CD8-positive, alpha-beta memory T cell (primary cell): Measurements from ENCODE around the gene DCLK3. TPM values are rescaled to one million over a fixed set of nuclear protein-coding genes. Genes with fewer than 3 reads are reported as not detected.

Experiments
- CTCF ChIA-PET: fragments of 350-600 bp; sonication (Branson Sonifier 250); formaldehyde crosslinking; loops from one replicate; lab custom pipeline; 2021; ENCODE audit warnings: antibody characterized with exemption; lab: Charles Lee
- POLR2A ChIA-PET: fragments of 350-600 bp; sonication (Branson Sonifier 250); formaldehyde crosslinking; loops from one replicate; lab custom pipeline; 2021; ENCODE audit warnings: antibody characterized with exemption; lab: Charles Lee
- DNase-seq, 5 donors: peaks; one replicate each; pipeline versions ENCODE4 v3.0.0 to v3.0.0-alpha.2; 2020 to 2022; ENCODE audit warnings: mixed read lengths in 1 of 5
- H3K27ac ChIP-seq: one replicate; pipeline ENCODE4 v1.7.0; 2013; ENCODE audit warnings: low read depth, mild to moderate bottlenecking, low read length, moderate library complexity
- H3K27me3 ChIP-seq: 2 replicates; pipeline ENCODE4 v1.7.0; 2013; ENCODE audit warnings: low read length, mild to moderate bottlenecking; ENCODE audit not compliant: insufficient read depth, poor library complexity, severe bottlenecking
- H3K36me3 ChIP-seq: 2 replicates; pipeline ENCODE4 v1.7.0; 2013; ENCODE audit warnings: mild to moderate bottlenecking, low read length, moderate library complexity; ENCODE audit not compliant: insufficient read depth
- H3K4me1 ChIP-seq: 2 replicates; pipeline ENCODE4 v1.7.0; 2013; ENCODE audit warnings: mild to moderate bottlenecking, low read length, moderate library complexity; ENCODE audit not compliant: insufficient read depth
- H3K4me3 ChIP-seq: 2 replicates; pipeline ENCODE4 v1.7.0; 2013; ENCODE audit warnings: mild to moderate bottlenecking, low read length
- H3K9me3 ChIP-seq: 2 replicates; pipeline ENCODE4 v1.7.0; 2013; ENCODE audit warnings: mild to moderate bottlenecking, low read length
- H3K27ac Mint-ChIP-seq, 8 donors: one replicate each; pipeline ENCODE4 v1.8.0; 2020 to 2021; ENCODE audit warnings: mixed read lengths in 8 of 8, mild to moderate bottlenecking in 6 of 8, inconsistent platforms in 3 of 8, moderate library complexity in 3 of 8
- H3K27me3 Mint-ChIP-seq, 2 donors: one replicate each; pipeline ENCODE4 v1.8.0; 2020 to 2021; ENCODE audit warnings: mixed read lengths in 2 of 2, mild to moderate bottlenecking in 1 of 2, moderate library complexity in 1 of 2
- H3K36me3 Mint-ChIP-seq, 3 donors: one replicate each; pipeline ENCODE4 v1.8.0; 2020 to 2021; ENCODE audit warnings: mixed read lengths in 3 of 3, inconsistent platforms in 1 of 3, mild to moderate bottlenecking in 1 of 3
- H3K4me1 Mint-ChIP-seq, 3 donors: one replicate each; pipeline ENCODE4 v1.8.0; 2020 to 2021; ENCODE audit warnings: mixed read lengths in 3 of 3, inconsistent platforms in 1 of 3, mild to moderate bottlenecking in 1 of 3
- H3K4me3 Mint-ChIP-seq, 7 donors: one replicate each; pipeline ENCODE4 v1.8.0; 2020 to 2021; ENCODE audit warnings: mixed read lengths in 7 of 7, mild to moderate bottlenecking in 6 of 7, moderate library complexity in 4 of 7, inconsistent platforms in 2 of 7
- H3K9me3 Mint-ChIP-seq, 5 donors: one replicate each; pipeline ENCODE4 v1.8.0; 2020 to 2022; ENCODE audit warnings: mixed read lengths in 5 of 5, mild to moderate bottlenecking in 3 of 5, moderate library complexity in 2 of 5, inconsistent platforms in 1 of 5
- polyA plus RNA-seq: library from polyadenylated mRNA; unstranded; fragments of 300-500 nt; fragmentation: Illumina TruSeq; gene quantifications from one replicate; pipeline ENCODE4 v1.2.3, GENCODE V29; 2021
- total RNA-seq, 2 experiments: library from RNA; stranded (reverse); gene quantifications; one replicate each; pipeline ENCODE4 v1.2.3, GENCODE V29; 2021

The DCLK3 gene, protein sequence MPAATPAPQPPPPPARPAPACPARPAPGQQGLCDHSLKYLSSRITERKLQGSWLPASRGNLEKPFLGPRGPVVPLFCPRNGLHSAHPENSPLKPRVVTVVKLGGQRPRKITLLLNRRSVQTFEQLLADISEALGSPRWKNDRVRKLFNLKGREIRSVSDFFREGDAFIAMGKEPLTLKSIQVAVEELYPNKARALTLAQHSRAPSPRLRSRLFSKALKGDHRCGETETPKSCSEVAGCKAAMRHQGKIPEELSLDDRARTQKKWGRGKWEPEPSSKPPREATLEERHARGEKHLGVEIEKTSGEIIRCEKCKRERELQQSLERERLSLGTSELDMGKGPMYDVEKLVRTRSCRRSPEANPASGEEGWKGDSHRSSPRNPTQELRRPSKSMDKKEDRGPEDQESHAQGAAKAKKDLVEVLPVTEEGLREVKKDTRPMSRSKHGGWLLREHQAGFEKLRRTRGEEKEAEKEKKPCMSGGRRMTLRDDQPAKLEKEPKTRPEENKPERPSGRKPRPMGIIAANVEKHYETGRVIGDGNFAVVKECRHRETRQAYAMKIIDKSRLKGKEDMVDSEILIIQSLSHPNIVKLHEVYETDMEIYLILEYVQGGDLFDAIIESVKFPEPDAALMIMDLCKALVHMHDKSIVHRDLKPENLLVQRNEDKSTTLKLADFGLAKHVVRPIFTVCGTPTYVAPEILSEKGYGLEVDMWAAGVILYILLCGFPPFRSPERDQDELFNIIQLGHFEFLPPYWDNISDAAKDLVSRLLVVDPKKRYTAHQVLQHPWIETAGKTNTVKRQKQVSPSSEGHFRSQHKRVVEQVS
- total RNA-seq (not detected), polyA plus RNA-seq (not detected)

- POLR2A ChIA-PET, result no interaction called here
- H3K27ac Mint-ChIP-seq, result no peak within 1 kb of the TSS
- H3K36me3 ChIP-seq, result no peaks in the 10 kb centered on the region
- no peaks in the 10 kb centered on the region for H3K36me3 Mint-ChIP-seq
- H3K27me3 Mint-ChIP-seq, result peaks cover 47 to 88% of the 10 kb centered on the region in 2 donors
- peaks cover 5 to 10% (median 7%) of the 10 kb centered on the region in 3 donors for H3K4me1 Mint-ChIP-seq
- no peaks in the 10 kb centered on the region for H3K4me1 ChIP-seq
- peak within 1 kb of the TSS in 6 of 7 donors; percentile 19 to 74 (median 40) for H3K4me3 Mint-ChIP-seq
- no peak within 1 kb of the TSS for H3K4me3 ChIP-seq
- no peak for DNase-seq
- no peaks in the 10 kb centered on the region for H3K9me3 Mint-ChIP-seq
- no peaks in the 10 kb centered on the region for H3K9me3 ChIP-seq
- H3K27me3 ChIP-seq, result peaks cover 13% of the 10 kb centered on the region
- H3K27ac ChIP-seq, result no peak within 1 kb of the TSS
- CTCF ChIA-PET, result no interaction called here
These were observed at the start of gene DCLK3 for GRCh38 chr3:36763850-36764703. Gene DCLK3, minus strand, starts transcription at chr3:36764553. Its CDS starts 290 bp downstream, at chr3:36764263.

- Mint-ChIP-seq H3K27ac (no peak overlapping the region), H3K4me3 (no peak overlapping the region), H3K9me3 (no peaks in the 10 kb centered on the region), H3K4me1 (no peaks in the 10 kb centered on the region), H3K27me3 (peaks cover 2 to 7% of the 10 kb centered on the region in 2 donors), H3K36me3 (no peaks in the 10 kb centered on the region)
- no peak overlapping the region for H3K27ac ChIP-seq
- no peaks in the 10 kb centered on the region for H3K9me3 ChIP-seq
- DNase-seq, result no peak
- no peaks in the 10 kb centered on the region for H3K4me1 ChIP-seq
- CTCF ChIA-PET, result no interaction called here
- H3K4me3 ChIP-seq, result no peak overlapping the region
- POLR2A ChIA-PET, result no interaction called here
- H3K36me3 ChIP-seq, result no peaks in the 10 kb centered on the region
- no peaks in the 10 kb centered on the region for H3K27me3 ChIP-seq
These were observed 49.0 kb upstream of the DCLK3 start for GRCh38 chr3:36813305-36813704.

DNA sequence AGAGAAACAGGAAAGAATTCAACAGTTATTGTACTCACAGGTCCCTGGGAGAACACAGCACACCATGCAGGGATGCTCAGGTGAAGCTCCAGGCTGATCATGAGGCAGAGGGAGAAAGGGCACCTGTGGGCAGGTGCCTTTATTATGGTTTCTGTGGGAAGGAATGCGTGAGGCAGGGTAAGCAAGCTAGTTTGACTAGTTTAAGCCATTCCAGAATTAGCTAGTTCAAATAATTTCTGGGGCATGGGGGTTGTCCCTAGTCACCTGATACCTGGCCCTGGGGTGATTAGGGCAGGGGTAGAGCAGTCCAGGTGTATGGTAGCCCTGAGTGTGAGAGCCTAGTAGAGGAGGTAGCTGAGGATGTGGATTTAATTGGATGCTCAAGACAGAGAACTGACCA is 47.9 kb upstream of the DCLK3 start:
- DNase-seq, result no peak
- ChIA-PET POLR2A (interaction anchor here (0.6 kb wide), 1 partner anchor 383 kb away, joined by 4 read pairs; no protein-coding TSS in a partner anchor), CTCF (no interaction called here)
- peaks cover 7 to 17% of the 10 kb centered on the region in 2 donors for H3K27me3 Mint-ChIP-seq
- H3K36me3 Mint-ChIP-seq, result peaks cover 0 to under 1% (median 0%) of the 10 kb centered on the region in 3 donors
- H3K4me3 Mint-ChIP-seq, result no peak overlapping the region
- H3K4me1 ChIP-seq, result no peaks in the 10 kb centered on the region
- no peaks in the 10 kb centered on the region for H3K36me3 ChIP-seq
- no peaks in the 10 kb centered on the region for H3K9me3 Mint-ChIP-seq
- no peaks in the 10 kb centered on the region for H3K27me3 ChIP-seq
- H3K9me3 ChIP-seq, result no peaks in the 10 kb centered on the region
- no peak overlapping the region for H3K27ac Mint-ChIP-seq
- no peaks in the 10 kb centered on the region for H3K4me1 Mint-ChIP-seq
- H3K27ac ChIP-seq, result no peak overlapping the region
- H3K4me3 ChIP-seq, result no peak overlapping the region

DNA sequence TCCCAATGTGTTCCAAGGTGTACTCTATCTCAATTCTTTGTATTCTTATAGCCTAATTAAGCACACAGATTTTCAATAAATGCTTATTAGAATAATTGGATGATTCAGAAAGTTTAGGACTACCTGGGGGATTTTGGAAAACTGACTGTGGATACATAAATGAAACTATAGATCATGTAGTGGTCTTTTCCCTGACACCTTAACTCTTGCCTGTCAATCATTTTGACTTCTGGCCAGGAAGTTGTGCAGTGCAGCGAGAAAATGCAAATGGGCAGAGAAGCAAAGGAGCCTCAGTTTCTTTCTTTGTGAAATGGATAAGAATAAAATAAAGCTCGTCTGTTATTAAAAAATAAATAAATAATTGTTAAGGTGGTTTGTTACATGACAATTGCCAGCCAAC is 47.4 kb upstream of the DCLK3 start:
- no peak overlapping the region for H3K4me3 Mint-ChIP-seq
- Histone ChIP-seq H3K27me3 (no peaks in the 10 kb centered on the region), H3K4me1 (no peaks in the 10 kb centered on the region), H3K27ac (no peak overlapping the region), H3K4me3 (no peak overlapping the region), H3K36me3 (no peaks in the 10 kb centered on the region), H3K9me3 (no peaks in the 10 kb centered on the region)
- H3K27me3 Mint-ChIP-seq, result peaks cover 7 to 22% of the 10 kb centered on the region in 2 donors
- H3K9me3 Mint-ChIP-seq, result peaks cover 0 to 3% (median 2%) of the 10 kb centered on the region in 5 donors
- ChIA-PET POLR2A (no interaction called here), CTCF (interaction anchor here (1.4 kb wide), 1 partner anchor 147 kb away, joined by 3 read pairs; no protein-coding TSS in a partner anchor)
- DNase-seq, result no peak
- H3K36me3 Mint-ChIP-seq, result peaks cover 0 to 4% (median 0%) of the 10 kb centered on the region in 3 donors
- no peak overlapping the region for H3K27ac Mint-ChIP-seq
- H3K4me1 Mint-ChIP-seq, result no peaks in the 10 kb centered on the region

DNA sequence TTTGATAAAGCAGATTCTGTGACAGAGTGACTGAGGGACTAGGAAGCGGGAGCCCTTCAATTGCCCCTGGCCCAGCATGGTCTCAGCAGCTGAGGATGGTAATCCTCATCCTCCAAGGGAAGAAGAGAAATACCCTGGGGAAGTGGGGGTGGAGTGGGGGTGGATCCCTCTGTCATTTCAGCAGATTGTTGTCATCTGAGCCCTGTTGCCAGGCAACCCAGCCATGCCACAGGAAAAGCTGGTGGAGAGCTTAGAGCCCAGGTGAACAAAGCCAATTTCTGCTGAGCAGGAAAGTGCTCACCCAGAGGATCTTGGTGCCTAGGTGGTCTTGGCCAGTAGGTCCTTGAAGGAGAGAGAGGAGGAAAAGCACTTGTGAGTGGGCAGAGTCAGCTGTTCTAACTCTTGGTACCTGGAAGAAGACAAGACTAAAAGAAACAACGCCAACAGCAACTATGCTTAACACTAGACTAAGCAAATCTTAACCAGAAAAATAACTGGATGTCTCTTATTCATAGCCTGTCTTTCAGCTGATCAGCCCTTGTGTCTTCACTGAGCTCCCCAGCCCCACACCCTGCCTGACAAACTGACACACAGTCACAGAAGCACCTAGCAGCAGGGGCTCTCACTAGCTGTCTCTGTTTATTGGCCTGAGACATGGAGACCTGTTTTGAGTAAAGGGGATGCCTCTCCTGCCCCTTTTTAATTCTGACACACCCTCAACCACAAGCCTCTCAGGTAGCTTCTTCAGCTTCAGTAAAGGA is 40.1 kb upstream of the DCLK3 start:
- POLR2A ChIA-PET, result no interaction called here
- no peak overlapping the region for H3K4me3 ChIP-seq
- H3K9me3 ChIP-seq, result no peaks in the 10 kb centered on the region
- peaks cover 0 to 30% (median 0%) of the 10 kb centered on the region in 3 donors for H3K36me3 Mint-ChIP-seq
- CTCF ChIA-PET, result interaction anchor here (1.3 kb wide), 1 partner anchor 10 kb away, joined by 3 read pairs; no protein-coding TSS in a partner anchor
- H3K27me3 Mint-ChIP-seq, result peaks cover 31 to 69% of the 10 kb centered on the region in 2 donors
- DNase-seq, result no peak
- no peaks in the 10 kb centered on the region for H3K27me3 ChIP-seq
- no peak overlapping the region for H3K4me3 Mint-ChIP-seq
- H3K27ac Mint-ChIP-seq, result no peak overlapping the region
- H3K36me3 ChIP-seq, result no peaks in the 10 kb centered on the region
- peaks cover 14 to 25% (median 16%) of the 10 kb centered on the region in 5 donors for H3K9me3 Mint-ChIP-seq
- no peaks in the 10 kb centered on the region for H3K4me1 ChIP-seq
- H3K4me1 Mint-ChIP-seq, result no peaks in the 10 kb centered on the region
- no peak overlapping the region for H3K27ac ChIP-seq

DNA sequence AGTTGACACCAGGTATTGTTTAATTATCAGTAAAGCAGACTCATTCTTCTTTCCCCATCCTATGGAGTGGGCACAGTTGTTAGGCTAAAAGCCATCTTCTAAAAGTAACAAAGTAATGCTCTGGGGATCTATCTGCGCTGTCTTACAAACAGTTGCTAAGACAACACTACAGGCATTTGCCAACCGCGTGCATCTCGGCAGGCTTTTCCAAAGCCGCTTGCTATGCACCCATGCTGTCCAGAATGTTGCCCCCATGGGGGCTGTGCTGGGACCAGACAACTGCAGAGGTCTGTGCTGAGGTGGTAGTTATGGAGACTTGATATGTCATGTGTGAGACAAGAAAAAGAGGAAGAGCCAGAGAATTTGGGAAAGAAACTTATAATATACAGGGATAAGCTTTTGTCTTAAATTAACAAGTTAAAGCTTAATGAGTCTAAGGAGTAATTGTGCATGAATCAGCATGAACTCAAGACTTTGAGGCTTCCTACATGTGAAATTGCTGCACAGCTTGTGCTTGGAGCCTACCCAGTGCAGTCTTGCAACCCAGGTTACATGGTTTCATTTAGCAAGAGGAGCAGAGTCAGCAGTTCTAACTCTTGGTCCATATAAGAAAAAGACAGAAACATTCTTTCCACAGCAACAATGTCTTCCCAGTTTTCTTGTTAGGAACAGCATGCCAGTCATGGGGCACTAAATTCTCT is 38.9 kb upstream of the DCLK3 start:
- H3K36me3 Mint-ChIP-seq, result peaks cover 0 to 30% (median 0%) of the 10 kb centered on the region in 3 donors
- DNase-seq, result no peak
- H3K36me3 ChIP-seq, result no peaks in the 10 kb centered on the region
- ChIA-PET POLR2A (no interaction called here), CTCF (interaction anchor here (1.3 kb wide), 1 partner anchor 9 kb away, joined by 3 read pairs; no protein-coding TSS in a partner anchor)
- H3K9me3 ChIP-seq, result no peaks in the 10 kb centered on the region
- H3K4me3 ChIP-seq, result no peak overlapping the region
- H3K4me1 ChIP-seq, result no peaks in the 10 kb centered on the region
- H3K27ac Mint-ChIP-seq, result no peak overlapping the region
- H3K27ac ChIP-seq, result no peak overlapping the region
- no peaks in the 10 kb centered on the region for H3K27me3 ChIP-seq
- H3K4me3 Mint-ChIP-seq, result no peak overlapping the region
- H3K27me3 Mint-ChIP-seq, result peaks cover 29 to 64% of the 10 kb centered on the region in 2 donors
- H3K9me3 Mint-ChIP-seq, result peaks cover 14 to 25% (median 16%) of the 10 kb centered on the region in 5 donors
- H3K4me1 Mint-ChIP-seq, result no peaks in the 10 kb centered on the region
